T-helper 2 cell treated with Interferon-gamma antibody and Interleukin-4, amounts not matched to agents 5 μg/mL and 100 μg/mL, for 36 hours (primary cell): Measurements from ENCODE around the gene PTCH1.

Experiments
- DNase-seq: peaks from one replicate; pipeline ENCODE4 v3.0.0; 2021; ENCODE audit warnings: low spot score
- H3K27ac Mint-ChIP-seq: one replicate; pipeline ENCODE4 v1.8.0; 2021; ENCODE audit warnings: mild to moderate bottlenecking, mixed read lengths
- H3K27me3 Mint-ChIP-seq: one replicate; pipeline ENCODE4 v1.8.0; 2021; ENCODE audit warnings: low read depth, mixed read lengths
- H3K36me3 Mint-ChIP-seq: one replicate; pipeline ENCODE4 v1.8.0; 2021; ENCODE audit warnings: low read depth, mixed read lengths
- H3K4me1 Mint-ChIP-seq: one replicate; pipeline ENCODE4 v1.8.0; 2021; ENCODE audit warnings: low read depth, mixed read lengths
- H3K4me3 Mint-ChIP-seq: one replicate; pipeline ENCODE4 v1.8.0; 2022; ENCODE audit warnings: mild to moderate bottlenecking, moderate library complexity, mixed read lengths
- H3K9me3 Mint-ChIP-seq: one replicate; pipeline ENCODE4 v1.8.0; 2021; ENCODE audit warnings: mixed read lengths

PTCH1 gene

DNA sequence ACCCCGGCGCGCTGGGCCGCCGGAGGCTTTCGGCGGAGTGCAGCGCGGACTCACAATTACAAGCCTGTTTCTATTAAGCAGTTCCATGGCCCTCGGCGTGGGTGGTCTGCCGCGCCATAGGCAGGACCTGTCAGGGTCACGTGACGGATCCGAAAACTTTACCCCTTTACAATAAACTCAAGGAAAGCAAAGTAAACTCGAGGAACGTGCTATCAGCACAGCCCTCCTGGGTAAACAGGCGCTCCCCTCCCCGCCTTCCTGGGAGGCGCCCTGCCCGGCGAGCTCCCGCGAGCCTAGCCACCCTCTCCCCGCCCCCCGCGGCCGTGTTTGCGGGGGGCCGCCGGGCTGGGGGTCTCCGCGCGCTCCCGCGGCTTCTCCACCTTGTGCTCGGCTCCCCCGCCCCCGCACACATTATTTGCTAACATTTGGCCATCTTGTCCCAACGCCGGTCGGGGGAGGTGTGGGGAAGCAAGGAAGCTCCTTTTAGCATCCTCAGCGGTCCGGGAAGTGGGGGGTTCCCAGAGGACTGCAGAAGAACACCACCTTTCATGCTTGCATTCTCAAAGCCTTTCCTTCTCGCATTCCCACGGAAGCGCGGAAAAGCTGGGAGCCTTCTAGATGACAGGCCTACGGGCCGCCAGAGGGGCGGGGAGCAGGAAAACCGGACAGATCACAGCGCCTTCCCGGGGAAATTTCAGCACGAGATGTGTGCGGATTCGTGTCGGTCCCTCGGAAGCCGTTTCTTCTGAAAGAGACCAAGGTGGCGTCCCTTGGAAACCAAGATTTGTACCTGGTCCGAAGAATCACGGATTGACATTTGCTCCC is at the start of gene PTCH1:
TSS of gene PTCH1 (minus strand) at position 238 of the 825 bp plus-strand sequence.
- Mint-ChIP-seq H3K36me3 (peaks cover 2% of the 10 kb centered on the region), H3K9me3 (no peaks in the 10 kb centered on the region), H3K27me3 (peaks cover 85% of the 10 kb centered on the region), H3K4me1 (peaks cover 17% of the 10 kb centered on the region), H3K27ac (peak within 1 kb of the TSS; percentile 78), H3K4me3 (peak within 1 kb of the TSS; percentile 97)
- DNase-seq: no peak

GRCh38 chr9:95565982-95566381 is 49.2 kb upstream of the PTCH1 start:
- DNase-seq: no peak
- H3K4me3 Mint-ChIP-seq: no peak overlapping the region
- no peaks in the 10 kb centered on the region for H3K36me3 Mint-ChIP-seq
- peaks cover 13% of the 10 kb centered on the region for H3K4me1 Mint-ChIP-seq
- H3K27me3 Mint-ChIP-seq: peaks cover 31% of the 10 kb centered on the region
- H3K9me3 Mint-ChIP-seq: no peaks in the 10 kb centered on the region
- no peak overlapping the region for H3K27ac Mint-ChIP-seq

DNA sequence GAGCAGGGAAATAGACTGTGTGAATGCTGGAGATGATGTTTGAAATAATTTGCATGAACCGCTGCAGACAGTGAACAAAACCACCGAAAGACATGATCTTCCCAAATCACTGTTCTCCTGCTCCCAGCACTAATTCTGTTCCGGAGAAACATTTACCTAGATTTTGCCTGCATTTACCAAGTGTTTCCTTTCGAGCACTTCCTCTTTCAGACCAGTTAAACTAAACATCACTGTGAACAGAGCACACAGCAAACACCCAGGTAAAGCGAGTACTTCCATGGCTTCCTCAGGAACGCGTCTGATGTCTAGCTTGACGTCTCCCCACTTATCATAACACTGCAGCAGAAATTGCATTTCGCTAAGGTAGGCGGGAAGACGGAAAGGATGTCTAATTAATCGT is 45.1 kb upstream of the PTCH1 start:
- no peaks in the 10 kb centered on the region for H3K9me3 Mint-ChIP-seq
- H3K4me3 Mint-ChIP-seq: no peak overlapping the region

DNA sequence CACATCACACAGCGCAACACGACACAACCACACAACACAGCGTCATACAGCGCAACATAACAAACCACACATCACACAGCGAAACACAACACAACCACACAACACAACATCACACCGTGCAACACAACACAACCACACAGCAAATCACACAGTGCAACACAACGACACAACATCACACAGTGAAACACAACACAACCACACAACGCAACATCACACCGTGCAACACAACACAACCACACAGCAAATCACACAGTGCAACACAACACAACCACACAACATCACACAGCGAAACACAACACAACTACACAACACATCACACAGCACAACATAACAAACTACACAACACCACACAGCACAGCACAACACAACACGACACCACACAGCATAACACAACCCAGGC is 40.4 kb upstream of the PTCH1 start:
- Mint-ChIP-seq H3K36me3 (no peaks in the 10 kb centered on the region), H3K27ac (no peak overlapping the region), H3K4me3 (no peak overlapping the region), H3K27me3 (peaks cover 49% of the 10 kb centered on the region), H3K4me1 (peaks cover 4% of the 10 kb centered on the region), H3K9me3 (no peaks in the 10 kb centered on the region)
- no peak for DNase-seq

More for the DNA sequence above, 45.1 kb upstream of the PTCH1 start:
- Mint-ChIP-seq H3K36me3 (no peaks in the 10 kb centered on the region), H3K27me3 (peaks cover 34% of the 10 kb centered on the region), H3K4me1 (peaks cover 4% of the 10 kb centered on the region), H3K27ac (no peak overlapping the region)
- DNase-seq: no peak

GRCh38 chr9:95556521-95556920 is 39.8 kb upstream of the PTCH1 start:
- no peaks in the 10 kb centered on the region for H3K36me3 Mint-ChIP-seq
- H3K4me1 Mint-ChIP-seq: peaks cover 2% of the 10 kb centered on the region
- DNase-seq: no peak
- H3K9me3 Mint-ChIP-seq: no peaks in the 10 kb centered on the region
- H3K4me3 Mint-ChIP-seq: no peak overlapping the region
- no peak overlapping the region for H3K27ac Mint-ChIP-seq
- peaks cover 47% of the 10 kb centered on the region for H3K27me3 Mint-ChIP-seq

GRCh38 chr9:95552814-95553546 is 36.2 kb upstream of the PTCH1 start:
- no peaks in the 10 kb centered on the region for H3K36me3 Mint-ChIP-seq
- no peaks in the 10 kb centered on the region for H3K9me3 Mint-ChIP-seq
- H3K27me3 Mint-ChIP-seq: peaks cover 44% of the 10 kb centered on the region
- H3K4me1 Mint-ChIP-seq: peaks cover 3% of the 10 kb centered on the region
- no peak overlapping the region for H3K27ac Mint-ChIP-seq
- H3K4me3 Mint-ChIP-seq: no peak overlapping the region
- no peak for DNase-seq

- no peak overlapping the region for H3K27ac Mint-ChIP-seq
- H3K4me3 Mint-ChIP-seq: no peak overlapping the region
- H3K36me3 Mint-ChIP-seq: no peaks in the 10 kb centered on the region
- H3K9me3 Mint-ChIP-seq: no peaks in the 10 kb centered on the region
- H3K27me3 Mint-ChIP-seq: peaks cover 43% of the 10 kb centered on the region
- H3K4me1 Mint-ChIP-seq: peaks cover 3% of the 10 kb centered on the region
- DNase-seq: no peak
These were observed 35.5 kb upstream of the PTCH1 start for GRCh38 chr9:95552255-95552654.

- no peak for DNase-seq
- peaks cover 44% of the 10 kb centered on the region for H3K27me3 Mint-ChIP-seq
These were observed 34.6 kb upstream of the PTCH1 start for GRCh38 chr9:95551406-95551805.

DNA sequence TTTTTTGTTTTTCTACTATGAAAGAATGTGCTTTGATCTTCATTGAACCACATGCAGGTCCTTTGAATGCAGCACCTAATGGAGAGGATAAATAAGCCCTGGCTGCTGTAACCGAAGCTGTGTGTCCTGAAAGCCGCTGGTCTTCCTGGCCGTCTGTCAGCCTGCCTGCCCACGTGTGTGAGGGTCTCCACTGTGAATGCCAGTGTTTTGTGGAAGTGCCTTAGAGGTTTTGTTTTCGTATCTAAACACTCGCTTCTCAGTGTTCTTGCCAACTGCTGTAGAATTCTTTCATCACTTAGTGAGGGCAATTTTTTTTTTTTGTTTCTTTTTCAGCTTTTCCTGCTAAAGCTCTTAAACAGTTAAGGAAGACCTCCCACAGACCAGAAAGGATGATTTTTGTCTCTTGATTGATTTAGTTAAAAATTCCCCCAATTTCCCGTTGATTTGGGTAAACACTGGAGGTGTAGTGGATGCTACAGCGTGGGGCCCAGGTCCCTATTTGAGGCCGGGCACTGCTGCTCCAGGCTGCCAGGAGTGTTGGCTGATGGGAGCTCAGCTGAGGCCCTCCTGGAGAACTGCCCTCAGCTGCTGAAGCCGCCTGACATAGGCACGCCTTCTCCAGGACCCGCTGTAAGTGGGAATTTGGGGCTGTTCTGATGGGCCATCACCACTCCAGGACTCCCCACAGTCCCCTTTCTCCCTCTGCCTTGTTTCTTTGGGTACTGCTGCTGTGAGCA is 29.2 kb upstream of the PTCH1 start:
- no peaks in the 10 kb centered on the region for H3K9me3 Mint-ChIP-seq
- DNase-seq: no peak
- no peak overlapping the region for H3K4me3 Mint-ChIP-seq
- peaks cover 15% of the 10 kb centered on the region for H3K27me3 Mint-ChIP-seq
- H3K27ac Mint-ChIP-seq: no peak overlapping the region
- H3K36me3 Mint-ChIP-seq: no peaks in the 10 kb centered on the region
- no peaks in the 10 kb centered on the region for H3K4me1 Mint-ChIP-seq

More at GRCh38 chr9:95551406-95551805, 34.6 kb upstream of the PTCH1 start:
- Mint-ChIP-seq H3K36me3 (no peaks in the 10 kb centered on the region), H3K4me3 (no peak overlapping the region), H3K9me3 (no peaks in the 10 kb centered on the region), H3K27ac (no peak overlapping the region), H3K4me1 (peaks cover 3% of the 10 kb centered on the region)

DNA sequence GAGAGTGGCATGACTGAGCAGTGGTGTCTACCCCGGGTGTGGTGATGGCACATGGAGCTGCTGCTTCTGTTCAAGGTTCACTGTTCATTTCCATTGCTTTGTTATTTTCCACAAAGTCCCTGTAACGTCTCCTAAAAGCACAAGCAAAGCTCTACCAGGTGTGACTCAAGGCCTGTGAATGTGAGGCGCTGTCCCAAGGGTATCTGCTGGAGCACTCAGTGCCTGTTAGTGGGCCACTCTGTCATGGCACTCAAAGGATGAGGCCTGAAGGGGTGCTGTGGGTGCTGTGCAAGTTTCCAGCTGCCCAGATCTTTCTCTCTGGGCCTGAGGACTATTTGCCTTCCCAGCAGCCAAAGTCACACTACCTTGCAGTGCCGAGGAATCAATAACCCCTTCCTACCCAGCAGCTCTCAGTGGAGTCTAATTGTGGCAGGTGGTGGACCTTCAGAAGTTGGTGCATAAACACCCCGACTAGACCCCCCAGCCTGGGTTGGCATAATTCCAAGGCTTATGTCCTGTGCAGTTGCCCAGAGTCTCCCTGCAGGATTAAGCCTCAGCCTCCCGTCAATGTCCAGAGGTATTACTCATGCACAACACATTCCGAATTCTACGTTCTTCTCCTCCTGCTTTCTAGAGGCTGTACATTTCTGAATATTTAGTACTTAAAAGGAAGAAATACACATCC is 17.4 kb upstream of the PTCH1 start:
- no peaks in the 10 kb centered on the region for H3K36me3 Mint-ChIP-seq
- no peaks in the 10 kb centered on the region for H3K4me1 Mint-ChIP-seq
- no peak overlapping the region for H3K27ac Mint-ChIP-seq
- no peak overlapping the region for H3K4me3 Mint-ChIP-seq
- DNase-seq: no peak
- peaks cover 44% of the 10 kb centered on the region for H3K27me3 Mint-ChIP-seq
- no peaks in the 10 kb centered on the region for H3K9me3 Mint-ChIP-seq

DNA sequence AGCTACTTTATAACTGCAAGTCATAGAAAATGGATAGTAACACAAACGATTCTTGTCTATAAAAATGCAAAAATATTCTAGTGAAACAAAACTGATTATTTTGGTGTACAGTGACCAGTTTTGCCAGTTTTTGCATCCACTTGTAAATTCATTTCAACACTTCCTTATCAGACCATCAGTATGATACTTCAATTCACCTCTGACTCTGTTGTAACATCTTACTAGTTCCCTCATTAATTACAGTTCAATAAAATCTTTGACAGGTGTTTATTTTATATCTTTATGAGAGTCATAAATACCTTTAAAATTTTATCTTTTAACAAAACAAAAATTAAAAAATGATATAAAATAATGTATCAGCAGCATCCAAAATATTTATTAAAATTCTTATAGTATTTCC is 13.1 kb upstream of the PTCH1 start:
- H3K27ac Mint-ChIP-seq: no peak overlapping the region
- no peaks in the 10 kb centered on the region for H3K9me3 Mint-ChIP-seq
- no peaks in the 10 kb centered on the region for H3K4me1 Mint-ChIP-seq
- H3K36me3 Mint-ChIP-seq: no peaks in the 10 kb centered on the region
- no peak for DNase-seq
- H3K27me3 Mint-ChIP-seq: peaks cover 51% of the 10 kb centered on the region
- no peak overlapping the region for H3K4me3 Mint-ChIP-seq

- H3K27me3 Mint-ChIP-seq: peaks cover 45% of the 10 kb centered on the region
- no peak overlapping the region for H3K27ac Mint-ChIP-seq
- no peak overlapping the region for H3K4me3 Mint-ChIP-seq
- no peak for DNase-seq
- H3K4me1 Mint-ChIP-seq: no peaks in the 10 kb centered on the region
- no peaks in the 10 kb centered on the region for H3K9me3 Mint-ChIP-seq
- H3K36me3 Mint-ChIP-seq: no peaks in the 10 kb centered on the region
These were observed 12.2 kb upstream of the PTCH1 start for GRCh38 chr9:95528908-95529502.

DNA sequence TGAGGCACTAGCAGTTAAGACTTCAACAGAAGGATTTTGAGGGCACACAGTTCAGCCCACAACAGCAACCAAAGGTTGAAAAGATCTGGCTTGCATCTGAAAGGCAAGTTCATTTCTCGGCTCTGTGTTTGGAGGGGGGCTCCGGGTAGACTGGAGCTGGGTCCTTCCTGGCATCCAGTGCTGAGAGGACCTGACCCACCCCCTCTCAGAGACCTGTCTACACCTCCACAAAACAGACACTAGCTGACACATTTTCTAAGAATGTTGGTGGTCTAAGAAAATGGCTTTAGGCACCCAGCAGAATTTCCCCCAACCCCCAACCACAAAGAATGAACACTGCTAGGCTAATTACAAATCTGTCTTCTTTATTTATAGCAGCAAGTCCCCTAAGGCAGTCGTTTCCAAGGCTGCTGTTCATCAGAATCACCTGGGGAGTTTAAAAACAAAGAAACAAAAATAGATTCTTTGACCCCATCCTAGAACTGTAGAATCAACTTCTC is 6.2 kb upstream of the PTCH1 start:
- no peak for DNase-seq
- H3K27ac Mint-ChIP-seq: no peak overlapping the region
- H3K36me3 Mint-ChIP-seq: no peaks in the 10 kb centered on the region
- no peaks in the 10 kb centered on the region for H3K4me1 Mint-ChIP-seq
- no peaks in the 10 kb centered on the region for H3K9me3 Mint-ChIP-seq
- H3K27me3 Mint-ChIP-seq: peaks cover 51% of the 10 kb centered on the region
- no peak overlapping the region for H3K4me3 Mint-ChIP-seq
